ENCODE data around the gene PLEKHM2. TPM values are rescaled to one million over a fixed set of nuclear protein-coding genes. Genes with fewer than 3 reads are reported as not detected.

Gene PLEKHM2
- total RNA-seq, 1 donor from 2014 or later: 80.4 TPM

DNA sequence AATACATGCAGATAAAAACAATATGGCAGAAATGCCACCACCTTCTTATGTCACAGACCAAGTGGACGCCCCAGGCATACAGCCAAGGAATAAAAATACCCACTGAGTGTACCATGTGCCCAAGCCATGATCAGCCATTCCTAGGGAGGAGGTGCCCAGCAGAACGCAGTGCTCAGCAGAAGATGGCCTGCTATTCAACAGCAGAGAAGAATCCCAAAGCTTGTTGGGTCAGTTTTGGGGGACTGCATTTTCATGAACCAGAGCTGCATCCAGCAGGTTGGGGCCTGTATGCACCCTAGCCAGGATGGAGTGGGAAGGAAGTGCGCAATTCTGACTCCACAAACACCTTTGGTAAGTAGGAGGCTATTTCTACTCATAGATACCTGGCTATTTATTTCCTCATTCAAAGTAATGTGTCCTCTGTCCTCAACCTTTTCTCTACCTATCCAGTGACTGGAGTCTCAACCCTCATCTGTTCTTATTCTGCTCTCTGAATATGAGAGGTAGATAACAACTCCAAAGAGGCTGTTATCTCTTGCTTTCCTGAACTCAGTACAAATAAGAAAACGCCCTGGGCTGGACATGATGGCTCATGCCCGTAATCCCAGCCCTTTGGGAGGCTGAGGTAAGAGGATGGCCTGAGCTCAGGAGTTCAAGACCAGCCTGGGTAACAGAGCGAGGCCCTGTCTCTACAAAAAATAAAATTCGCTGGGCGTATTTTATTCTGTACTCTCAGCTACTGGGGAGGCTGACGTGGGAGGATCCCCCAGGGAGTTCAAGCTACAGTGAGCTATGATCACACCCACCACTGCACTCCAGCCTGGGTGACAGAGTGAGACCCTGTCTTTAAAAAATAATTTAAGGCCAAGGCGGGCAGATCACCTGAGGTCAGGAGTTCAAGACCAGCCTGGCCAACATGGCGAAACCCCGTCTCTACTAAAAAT lies 2.5 kb upstream of the PLEKHM2 start:
- no peak for ATAC-seq
- Histone ChIP-seq H3K27ac (no peak overlapping the region), H3K4me3 (no peak overlapping the region), H3K27me3 (ENCODE audit: low read depth) (no peaks in the 10 kb centered on the region), H3K9me3 (no peaks in the 10 kb centered on the region), H3K4me1 (peaks cover 24% of the 10 kb centered on the region), H3K36me3 (no peaks in the 10 kb centered on the region)
- intact Hi-C loops (cut with DNase I): no loop called here
- no peak for TF ChIP-seq CTCF (IDR thresholded peaks at IDR 0.05)
- no peak for DNase-seq

- no peak for DNase-seq
- intact Hi-C loops (cut with DNase I): no loop called here
- H3K4me1 ChIP-seq: peaks cover 29% of the 10 kb centered on the region
- TF ChIP-seq CTCF (IDR thresholded peaks at IDR 0.05): no peak
- H3K27ac ChIP-seq: no peak overlapping the region
- no peak for ATAC-seq
- H3K9me3 ChIP-seq: no peaks in the 10 kb centered on the region
- no peaks in the 10 kb centered on the region for H3K27me3 ChIP-seq (ENCODE audit: low read depth)
- H3K4me3 ChIP-seq: no peak overlapping the region
- no peaks in the 10 kb centered on the region for H3K36me3 ChIP-seq
These were observed 1.2 kb upstream of the PLEKHM2 start for GRCh38 chr1:15682936-15683341.

GRCh38 chr1:15683345-15684039 lies 628 bp upstream of the PLEKHM2 start:
- intact Hi-C loops (cut with DNase I): no loop called here
- H3K9me3 ChIP-seq: no peaks in the 10 kb centered on the region
- H3K4me3 ChIP-seq: peak overlapping the region; percentile 59
- DNase-seq (no peak), ATAC-seq (peak; percentile 2 to 12)
- H3K4me1 ChIP-seq: peaks cover 31% of the 10 kb centered on the region
- H3K27ac ChIP-seq: peak overlapping the region; percentile 90
- TF ChIP-seq CTCF (IDR thresholded peaks at IDR 0.05): no peak
- no peaks in the 10 kb centered on the region for H3K27me3 ChIP-seq (ENCODE audit: low read depth)
- H3K36me3 ChIP-seq: no peaks in the 10 kb centered on the region

DNA sequence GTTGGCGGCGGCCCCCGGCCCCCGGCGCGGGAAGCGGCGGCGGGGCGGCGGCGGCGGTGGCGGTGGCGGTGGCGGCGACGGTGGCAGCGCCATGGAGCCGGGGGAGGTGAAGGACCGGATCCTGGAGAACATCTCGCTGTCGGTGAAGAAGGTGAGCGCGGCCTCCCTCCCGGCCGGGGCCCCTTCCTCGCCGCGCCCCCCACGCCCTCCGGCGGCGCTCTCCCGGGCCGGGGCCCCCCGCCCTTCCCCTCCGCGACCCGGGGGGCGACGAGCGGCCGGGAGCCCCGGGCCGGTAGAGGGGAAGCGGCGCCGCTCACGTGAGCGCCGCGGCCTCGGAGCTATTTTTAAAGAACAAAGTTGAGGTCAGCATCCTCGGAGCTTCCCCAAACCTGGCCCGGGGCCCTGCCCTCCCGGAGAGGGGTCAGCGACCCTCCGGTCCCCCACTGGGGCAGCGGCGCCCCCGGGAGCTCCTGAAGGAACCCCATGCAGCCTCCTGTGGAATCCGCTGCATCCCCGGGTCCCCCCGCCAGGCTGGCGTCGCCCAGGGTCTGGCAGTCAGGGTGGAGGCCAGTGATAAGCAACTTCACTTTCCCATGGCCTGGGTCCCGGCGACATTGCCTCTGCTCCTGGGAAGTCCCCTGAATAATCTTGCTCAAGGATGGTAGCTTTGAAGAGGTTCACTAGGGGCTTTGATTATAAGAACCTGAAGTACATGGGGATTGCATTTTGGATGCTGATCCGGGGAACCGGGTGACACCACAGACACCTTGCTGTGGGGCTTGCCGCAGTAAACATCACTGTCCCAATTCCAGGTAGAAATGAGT lies 560 bp downstream of the PLEKHM2 start:
- DNase-seq (peak; percentile 72), ATAC-seq (peak; percentile 47 to 58)
- Histone ChIP-seq H3K27me3 (ENCODE audit: low read depth) (no peaks in the 10 kb centered on the region), H3K4me1 (peaks cover 27% of the 10 kb centered on the region), H3K4me3 (peak overlapping the region; percentile 87), H3K9me3 (no peaks in the 10 kb centered on the region), H3K36me3 (no peaks in the 10 kb centered on the region), H3K27ac (peak overlapping the region; percentile 88)
- intact Hi-C loops (cut with DNase I): no loop called here
- peak; percentile 6 for TF ChIP-seq CTCF (IDR thresholded peaks at IDR 0.05)

DNA sequence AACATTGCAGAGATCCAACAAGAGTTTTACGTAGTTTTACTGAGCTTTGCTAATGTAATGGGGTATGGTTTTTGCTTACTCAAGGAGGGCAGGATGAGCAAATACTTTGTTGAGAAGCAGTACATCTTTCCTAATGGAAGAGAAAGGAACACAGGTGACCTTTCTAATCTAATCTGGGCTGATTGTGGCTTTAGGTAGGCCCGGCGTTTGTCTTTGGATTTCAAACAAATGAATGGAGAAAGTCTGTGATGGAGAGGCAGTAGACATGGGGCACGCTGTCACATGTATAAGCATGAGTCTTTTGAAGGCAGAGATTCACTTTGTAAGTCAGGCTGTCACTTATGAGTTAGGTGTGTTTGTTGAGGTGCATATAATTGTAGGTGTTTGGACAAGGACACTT lies 1.7 kb downstream of the PLEKHM2 start:
- DNase-seq: no peak
- H3K4me3 ChIP-seq: peak overlapping the region; percentile 87

More for the DNA sequence above, 1.7 kb downstream of the PLEKHM2 start:
- H3K4me1 ChIP-seq: peaks cover 32% of the 10 kb centered on the region
- ATAC-seq: no peak
- intact Hi-C loops (cut with DNase I): no loop called here
- H3K9me3 ChIP-seq: no peaks in the 10 kb centered on the region
- peak overlapping the region; percentile 88 for H3K27ac ChIP-seq
- no peaks in the 10 kb centered on the region for H3K27me3 ChIP-seq (ENCODE audit: low read depth)
- H3K36me3 ChIP-seq: no peaks in the 10 kb centered on the region
- no peak for TF ChIP-seq CTCF (IDR thresholded peaks at IDR 0.05)
